Esophagus squamous epithelium (tissue), 4 donors: Measurements from ENCODE around the gene ATPAF1.

ENCODE experiments used
- CTCF ChIP-seq, 6 experiments: fragments of 450-650 bp in 4 of 6; fragments of 200-600 bp in 2 of 6; sonication (generic) in 2 of 6; IDR thresholded peaks; one replicate each; pipeline ENCODE4 v1.5.1; 2016 to 2019; ENCODE audit warnings: antibody characterized with exemption in 6 of 6, mild to moderate bottlenecking in 4 of 6, moderate library complexity in 4 of 6
- POLR2A ChIP-seq, 4 donors: fragments of 450-650 bp; IDR thresholded peaks; one replicate each; pipeline ENCODE4 v1.6.1; 2017; ENCODE audit warnings: antibody characterized with exemption in 4 of 4, mild to moderate bottlenecking in 4 of 4, moderate library complexity in 3 of 4

GRCh38 chr1:46637444-46638083, 30.6 kb downstream of the ATPAF1 start:
- TF ChIP-seq POLR2A (IDR thresholded peaks at IDR 0.05) (no peak), CTCF (IDR thresholded peaks at IDR 0.05) (no peak)
